Measurements from ENCODE around the gene IL5RA.

- TF ChIP-seq PAX8 (IDR thresholded peaks at IDR 0.05) (no peak), CTCF (IDR thresholded peaks at IDR 0.05 in 2 of 3, conservative IDR thresholded peaks at IDR 0.05 in 1 of 3; ENCODE audit: control insufficient read depth in 2 of 3, extremely low read depth in 1 of 3, insufficient read depth in 1 of 3, low read depth in 3 of 3, low read length in 3 of 3) (no peak), CREM (IDR thresholded peaks at IDR 0.05; ENCODE audit: low read depth) (no peak), BCL3 (IDR thresholded peaks at IDR 0.05; ENCODE audit: borderline replicate concordance, insufficient read depth, low read depth, low read length, poor library complexity, severe bottlenecking) (no peak), POLR2AphosphoS5 (IDR thresholded peaks at IDR 0.05; ENCODE audit: low read length) (no peak)
Observed at GRCh38 chr3:3110299-3110630, at the start of gene IL5RA.

All from GM12878 (cell line).